IPS-18a (cell line): ENCODE data around the gene GPR180.

Experiments
- H3K27ac ChIP-seq: one replicate; pipeline ENCODE4 v1.5.1; 2013; ENCODE audit warnings: low read length
- H3K27me3 ChIP-seq: one replicate; pipeline ENCODE4 v1.6.1; 2013; ENCODE audit warnings: mild to moderate bottlenecking, low read length; ENCODE audit not compliant: control insufficient read depth, insufficient read depth
- H3K36me3 ChIP-seq: one replicate; pipeline ENCODE4 v1.6.1; 2013; ENCODE audit warnings: low read depth, low read length; ENCODE audit not compliant: control insufficient read depth
- H3K4me1 ChIP-seq: one replicate; pipeline ENCODE4 v1.6.1; 2013; ENCODE audit warnings: low read depth, low read length; ENCODE audit not compliant: control insufficient read depth
- H3K4me3 ChIP-seq: one replicate; pipeline ENCODE4 v1.5.1; 2013; ENCODE audit warnings: low read length
- H3K9ac ChIP-seq: one replicate; pipeline ENCODE4 v1.6.1; 2013; ENCODE audit warnings: mild to moderate bottlenecking, low read length, moderate library complexity
- H3K9me3 ChIP-seq: one replicate; pipeline ENCODE4 v1.6.1; 2013; ENCODE audit warnings: low read depth, low read length; ENCODE audit not compliant: control insufficient read depth

Gene GPR180

GRCh38 chr13:94657167-94657566, 55.5 kb downstream of the GPR180 start:
- Histone ChIP-seq H3K27ac (no peak overlapping the region), H3K27me3 (peaks cover under 1% of the 10 kb centered on the region), H3K9ac (no peak overlapping the region), H3K4me3 (no peak overlapping the region), H3K4me1 (peaks cover 9% of the 10 kb centered on the region), H3K36me3 (no peaks in the 10 kb centered on the region), H3K9me3 (no peaks in the 10 kb centered on the region)

DNA sequence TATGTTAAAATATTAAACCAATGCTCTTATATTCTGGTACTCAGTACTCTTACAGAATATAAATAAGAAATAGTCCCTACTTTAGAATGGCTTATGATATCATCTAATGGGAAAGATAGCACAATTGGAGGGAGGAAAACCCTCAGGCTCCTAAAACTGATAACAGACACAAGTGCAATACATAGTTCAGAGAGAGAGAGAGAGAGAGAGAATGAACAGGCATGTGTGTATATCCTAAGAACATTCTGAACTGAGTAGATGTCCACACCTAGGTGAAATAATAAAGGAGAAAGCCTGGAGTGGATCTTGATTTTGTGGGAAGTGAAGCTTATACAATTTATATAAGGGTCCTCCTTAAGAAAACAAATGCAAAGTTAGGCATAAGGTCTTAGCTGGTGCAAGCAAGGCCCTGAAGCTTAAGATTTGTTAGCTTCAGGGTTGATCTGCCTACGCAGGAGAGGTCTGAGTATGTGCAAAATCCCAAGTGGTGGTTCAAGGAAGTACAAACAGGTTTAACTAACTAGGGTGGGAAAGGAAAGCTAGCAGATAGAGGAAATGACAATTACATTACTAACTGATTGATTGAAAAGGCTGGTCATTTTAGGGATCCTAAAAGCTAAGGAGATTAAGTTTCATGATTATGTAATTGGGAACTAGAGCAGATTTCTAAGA, 57.4 kb downstream of the GPR180 start:
- Histone ChIP-seq H3K4me3 (no peak overlapping the region), H3K9ac (no peak overlapping the region), H3K4me1 (peaks cover 20% of the 10 kb centered on the region), H3K27ac (no peak overlapping the region), H3K27me3 (peaks cover 11% of the 10 kb centered on the region), H3K36me3 (no peaks in the 10 kb centered on the region), H3K9me3 (no peaks in the 10 kb centered on the region)

GRCh38 chr13:94659598-94659946, 57.9 kb downstream of the GPR180 start:
- H3K9me3 ChIP-seq = no peaks in the 10 kb centered on the region
- H3K4me3 ChIP-seq = no peak overlapping the region
- H3K36me3 ChIP-seq = no peaks in the 10 kb centered on the region
- peaks cover 11% of the 10 kb centered on the region for H3K27me3 ChIP-seq
- H3K4me1 ChIP-seq = peaks cover 20% of the 10 kb centered on the region
- H3K9ac ChIP-seq = no peak overlapping the region
- H3K27ac ChIP-seq = no peak overlapping the region

DNA sequence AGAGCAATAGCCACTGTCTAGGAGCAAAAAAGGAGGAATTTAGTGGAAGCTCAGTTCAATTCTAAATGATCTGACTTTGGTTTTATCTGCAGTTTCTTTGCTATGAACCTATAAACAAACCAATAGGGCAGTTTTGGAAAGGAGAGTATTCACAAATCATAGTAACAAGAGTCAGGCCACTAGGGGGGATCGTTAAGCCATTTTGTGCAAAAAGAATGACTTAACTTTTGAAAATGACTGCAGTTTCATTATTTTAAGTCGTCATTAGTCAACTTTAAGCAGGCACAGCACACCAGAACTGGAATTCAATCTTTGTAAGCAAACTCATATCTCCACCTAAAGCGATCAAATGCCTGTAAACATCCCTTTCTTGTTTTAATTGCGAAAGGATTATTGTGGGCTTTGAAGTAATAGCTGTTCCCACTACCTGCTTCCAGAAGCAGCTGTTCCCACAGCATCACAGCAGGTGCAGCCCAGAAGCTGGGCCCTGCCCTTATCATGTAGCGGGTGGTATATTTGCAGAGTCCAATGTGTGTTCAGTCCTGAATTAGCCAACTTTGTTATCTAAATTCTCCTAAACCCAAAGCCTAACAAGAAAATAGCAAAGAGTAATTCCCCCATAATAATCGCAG, 59.2 kb downstream of the GPR180 start:
- H3K27ac ChIP-seq = no peak overlapping the region
- H3K36me3 ChIP-seq = no peaks in the 10 kb centered on the region
- H3K4me3 ChIP-seq = peak overlapping the region; percentile 11
- H3K4me1 ChIP-seq = peaks cover 20% of the 10 kb centered on the region
- no peaks in the 10 kb centered on the region for H3K9me3 ChIP-seq
- no peak overlapping the region for H3K9ac ChIP-seq
- peaks cover 11% of the 10 kb centered on the region for H3K27me3 ChIP-seq

DNA sequence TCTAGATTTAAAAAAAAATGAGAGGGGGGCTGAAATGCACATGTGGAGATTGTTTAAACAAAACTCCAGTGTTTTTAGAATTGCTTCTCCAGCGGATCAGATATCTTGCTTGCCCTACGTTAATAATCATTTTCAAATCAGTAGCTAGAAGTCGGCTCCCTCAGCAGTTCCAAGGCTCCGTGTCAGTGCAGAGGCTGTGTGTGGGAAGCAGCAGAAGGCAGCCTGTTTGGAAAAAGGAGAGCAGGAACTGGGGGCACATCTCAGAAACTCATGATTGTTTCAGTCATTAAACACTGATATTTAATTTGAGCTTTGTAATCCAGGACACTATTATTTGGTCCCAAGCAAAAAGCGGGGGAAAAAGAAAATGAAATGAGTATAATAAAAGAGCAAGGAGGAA, 59.7 kb downstream of the GPR180 start:
- Histone ChIP-seq H3K4me1 (peaks cover 20% of the 10 kb centered on the region), H3K9ac (no peak overlapping the region), H3K27ac (no peak overlapping the region), H3K9me3 (no peaks in the 10 kb centered on the region), H3K27me3 (peaks cover 11% of the 10 kb centered on the region), H3K36me3 (no peaks in the 10 kb centered on the region), H3K4me3 (no peak overlapping the region)

GRCh38 chr13:94662274-94662945, 60.8 kb downstream of the GPR180 start:
- Histone ChIP-seq H3K4me1 (peaks cover 20% of the 10 kb centered on the region), H3K27me3 (peaks cover 11% of the 10 kb centered on the region), H3K36me3 (no peaks in the 10 kb centered on the region), H3K27ac (no peak overlapping the region), H3K4me3 (peak overlapping the region; percentile 16), H3K9ac (no peak overlapping the region), H3K9me3 (no peaks in the 10 kb centered on the region)

DNA sequence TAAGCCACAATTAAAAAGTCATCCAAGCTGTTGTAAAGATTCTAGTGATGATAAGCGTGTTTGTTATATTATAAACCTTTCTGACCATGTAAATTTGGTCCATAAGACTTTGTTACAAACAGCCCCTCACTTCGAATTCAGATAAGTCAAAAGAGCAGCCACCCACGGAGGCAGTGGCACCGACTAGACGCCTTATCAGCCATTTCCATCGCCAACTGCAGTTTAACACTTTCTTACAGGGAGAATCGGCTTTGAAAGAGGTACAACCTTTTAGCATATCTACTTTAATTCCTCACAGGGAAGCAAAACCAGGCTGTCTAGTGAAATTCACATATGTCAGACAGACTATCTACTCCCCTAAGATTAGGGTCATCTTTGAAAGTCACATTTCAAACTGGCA, 63.2 kb downstream of the GPR180 start:
- peaks cover 11% of the 10 kb centered on the region for H3K27me3 ChIP-seq

DNA sequence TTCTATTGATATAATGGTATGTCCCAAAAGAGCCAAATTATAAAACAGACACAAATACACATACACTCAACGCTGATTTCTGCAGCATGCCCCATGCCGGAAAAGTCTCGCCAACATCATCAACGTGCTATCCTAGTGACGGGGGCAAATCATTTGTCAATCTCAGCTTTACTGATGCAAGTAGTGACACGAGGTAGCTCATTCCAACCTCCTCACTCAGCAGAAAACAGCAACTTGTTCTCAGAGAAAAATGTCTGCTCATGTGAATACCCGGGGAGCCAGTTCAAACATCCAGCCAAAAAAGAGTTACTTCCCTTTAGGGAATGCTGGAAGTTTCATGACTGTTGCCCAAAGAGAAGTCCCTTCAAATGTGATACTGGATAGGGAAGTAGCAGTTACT, 64.4 kb downstream of the GPR180 start:
- H3K27ac ChIP-seq = no peak overlapping the region
- peaks cover 16% of the 10 kb centered on the region for H3K4me1 ChIP-seq
- no peak overlapping the region for H3K4me3 ChIP-seq
- no peaks in the 10 kb centered on the region for H3K9me3 ChIP-seq
- no peak overlapping the region for H3K9ac ChIP-seq
- no peaks in the 10 kb centered on the region for H3K36me3 ChIP-seq
- peaks cover 11% of the 10 kb centered on the region for H3K27me3 ChIP-seq

More for the DNA sequence above, 63.2 kb downstream of the GPR180 start:
- Histone ChIP-seq H3K36me3 (no peaks in the 10 kb centered on the region), H3K4me3 (no peak overlapping the region), H3K4me1 (peaks cover 20% of the 10 kb centered on the region), H3K9me3 (no peaks in the 10 kb centered on the region), H3K27ac (no peak overlapping the region), H3K9ac (no peak overlapping the region)

GRCh38 chr13:94667190-94667589, 65.5 kb downstream of the GPR180 start:
- Histone ChIP-seq H3K9ac (no peak overlapping the region), H3K27ac (no peak overlapping the region), H3K9me3 (no peaks in the 10 kb centered on the region), H3K4me1 (peaks cover 10% of the 10 kb centered on the region), H3K4me3 (no peak overlapping the region), H3K27me3 (peaks cover 10% of the 10 kb centered on the region), H3K36me3 (no peaks in the 10 kb centered on the region)

GRCh38 chr13:94672400-94672799, 70.7 kb downstream of the GPR180 start:
- Histone ChIP-seq H3K36me3 (no peaks in the 10 kb centered on the region), H3K4me1 (peaks cover 13% of the 10 kb centered on the region), H3K9ac (no peak overlapping the region), H3K4me3 (no peak overlapping the region), H3K9me3 (no peaks in the 10 kb centered on the region), H3K27me3 (no peaks in the 10 kb centered on the region), H3K27ac (no peak overlapping the region)

DNA sequence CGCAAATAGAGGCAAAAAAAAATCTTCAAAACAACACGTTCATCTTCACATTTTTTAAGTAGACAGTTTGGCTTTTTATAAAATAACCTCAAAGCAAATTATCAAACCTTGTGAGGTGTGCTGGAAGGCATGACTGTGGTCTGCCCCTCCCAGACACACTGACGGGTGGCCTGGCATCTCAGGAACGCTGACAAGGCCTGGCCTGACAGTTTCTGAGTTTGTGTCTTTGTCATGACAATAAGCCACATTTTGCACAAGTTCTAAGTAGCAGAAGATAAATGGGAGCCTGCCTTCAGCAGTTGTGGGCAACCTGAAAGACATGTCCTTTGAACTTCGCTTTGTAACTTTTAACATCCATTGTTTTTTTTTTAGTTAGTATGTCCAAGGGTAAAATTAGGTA, 72.2 kb downstream of the GPR180 start:
- H3K9me3 ChIP-seq = no peaks in the 10 kb centered on the region
- no peak overlapping the region for H3K4me3 ChIP-seq
- H3K4me1 ChIP-seq = peaks cover 13% of the 10 kb centered on the region
- H3K9ac ChIP-seq = no peak overlapping the region
- no peaks in the 10 kb centered on the region for H3K36me3 ChIP-seq
- H3K27me3 ChIP-seq = no peaks in the 10 kb centered on the region
- H3K27ac ChIP-seq = no peak overlapping the region
